ENCODE results near the gene INSIG2. TPM values are rescaled to one million over a fixed set of nuclear protein-coding genes. Genes with fewer than 3 reads are reported as not detected.

The INSIG2 gene
- total RNA-seq, 1 experiment from 2014 or later = 10.7 TPM

DNA sequence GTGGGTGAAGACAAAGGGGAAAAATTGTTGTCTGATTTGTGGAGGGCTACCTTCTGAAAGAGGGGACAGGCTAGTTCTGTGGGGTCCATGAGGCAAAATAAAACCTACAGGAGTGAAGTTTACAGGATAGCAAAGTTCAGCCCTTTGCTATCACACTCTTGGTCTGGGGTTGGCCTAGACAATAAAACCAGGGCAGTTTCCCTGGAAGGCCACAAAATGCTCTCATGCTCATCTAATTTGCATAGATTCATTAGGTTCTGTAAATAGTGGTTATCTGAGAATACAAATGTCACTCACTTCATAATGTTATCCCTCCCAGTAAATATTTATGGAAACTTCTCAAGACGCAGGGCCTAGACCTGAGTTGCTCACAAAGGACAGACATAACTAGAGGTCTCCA, 63.6 kb downstream of the INSIG2 start:
- no peak overlapping the region for H3K27ac Mint-ChIP-seq
- no peaks in the 10 kb centered on the region for H3K9me3 Mint-ChIP-seq
- no peaks in the 10 kb centered on the region; the same call in none of the 2 replicates for H3K27me3 Mint-ChIP-seq (ENCODE audit: low read depth)
- ChIA-PET CTCF (no interaction called here), POLR2A (no interaction called here)
- H3K4me3 Mint-ChIP-seq = no peak overlapping the region
- no peaks in the 10 kb centered on the region for H3K36me3 Mint-ChIP-seq
- TF ChIP-seq, protein P1, sequence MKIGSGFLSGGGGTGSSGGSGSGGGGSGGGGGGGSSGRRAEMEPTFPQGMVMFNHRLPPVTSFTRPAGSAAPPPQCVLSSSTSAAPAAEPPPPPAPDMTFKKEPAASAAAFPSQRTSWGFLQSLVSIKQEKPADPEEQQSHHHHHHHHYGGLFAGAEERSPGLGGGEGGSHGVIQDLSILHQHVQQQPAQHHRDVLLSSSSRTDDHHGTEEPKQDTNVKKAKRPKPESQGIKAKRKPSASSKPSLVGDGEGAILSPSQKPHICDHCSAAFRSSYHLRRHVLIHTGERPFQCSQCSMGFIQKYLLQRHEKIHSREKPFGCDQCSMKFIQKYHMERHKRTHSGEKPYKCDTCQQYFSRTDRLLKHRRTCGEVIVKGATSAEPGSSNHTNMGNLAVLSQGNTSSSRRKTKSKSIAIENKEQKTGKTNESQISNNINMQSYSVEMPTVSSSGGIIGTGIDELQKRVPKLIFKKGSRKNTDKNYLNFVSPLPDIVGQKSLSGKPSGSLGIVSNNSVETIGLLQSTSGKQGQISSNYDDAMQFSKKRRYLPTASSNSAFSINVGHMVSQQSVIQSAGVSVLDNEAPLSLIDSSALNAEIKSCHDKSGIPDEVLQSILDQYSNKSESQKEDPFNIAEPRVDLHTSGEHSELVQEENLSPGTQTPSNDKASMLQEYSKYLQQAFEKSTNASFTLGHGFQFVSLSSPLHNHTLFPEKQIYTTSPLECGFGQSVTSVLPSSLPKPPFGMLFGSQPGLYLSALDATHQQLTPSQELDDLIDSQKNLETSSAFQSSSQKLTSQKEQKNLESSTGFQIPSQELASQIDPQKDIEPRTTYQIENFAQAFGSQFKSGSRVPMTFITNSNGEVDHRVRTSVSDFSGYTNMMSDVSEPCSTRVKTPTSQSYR (CRISPR knock-in tag; IDR thresholded peaks at IDR 0.05) = no peak
- no peak for TF ChIP-seq ELF4 (CRISPR knock-in tag; IDR thresholded peaks at IDR 0.05; ENCODE audit: low read depth)
- no peak for TF ChIP-seq ZNF416 (CRISPR knock-in tag; IDR thresholded peaks at IDR 0.05)
- no peak for ATAC-seq
- DNase-seq (ENCODE audit: low spot score) = no peak
- no peaks in the 10 kb centered on the region for H3K4me1 Mint-ChIP-seq

DNA sequence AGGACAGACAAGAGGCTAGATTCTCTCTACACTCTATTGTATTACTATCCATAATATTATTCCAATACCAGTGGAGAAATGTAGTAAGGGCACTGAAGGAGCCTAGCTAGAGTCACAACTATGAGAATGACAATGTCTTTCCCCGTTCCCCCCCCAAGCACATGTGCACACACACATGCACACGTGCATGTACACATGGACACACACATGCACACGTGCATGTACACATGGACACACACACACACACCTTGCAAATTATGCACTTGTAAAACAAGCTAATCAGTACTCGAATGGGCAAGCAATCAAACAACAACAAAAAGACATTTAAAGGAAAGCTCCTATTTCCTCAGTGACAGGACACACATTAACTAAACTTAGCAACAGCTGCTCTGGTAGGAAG, 65.2 kb downstream of the INSIG2 start:
- H3K27ac Mint-ChIP-seq = no peak overlapping the region
- ChIA-PET CTCF (interaction anchor here (0.7 kb wide), 1 partner anchor 107 kb away, joined by 4 read pairs; no protein-coding TSS in a partner anchor), POLR2A (no interaction called here)
- TF ChIP-seq, protein P2, sequence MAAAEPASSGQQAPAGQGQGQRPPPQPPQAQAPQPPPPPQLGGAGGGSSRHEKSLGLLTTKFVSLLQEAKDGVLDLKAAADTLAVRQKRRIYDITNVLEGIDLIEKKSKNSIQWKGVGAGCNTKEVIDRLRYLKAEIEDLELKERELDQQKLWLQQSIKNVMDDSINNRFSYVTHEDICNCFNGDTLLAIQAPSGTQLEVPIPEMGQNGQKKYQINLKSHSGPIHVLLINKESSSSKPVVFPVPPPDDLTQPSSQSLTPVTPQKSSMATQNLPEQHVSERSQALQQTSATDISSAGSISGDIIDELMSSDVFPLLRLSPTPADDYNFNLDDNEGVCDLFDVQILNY (CRISPR knock-in tag; IDR thresholded peaks at IDR 0.05) = no peak
- TF ChIP-seq, protein P3, sequence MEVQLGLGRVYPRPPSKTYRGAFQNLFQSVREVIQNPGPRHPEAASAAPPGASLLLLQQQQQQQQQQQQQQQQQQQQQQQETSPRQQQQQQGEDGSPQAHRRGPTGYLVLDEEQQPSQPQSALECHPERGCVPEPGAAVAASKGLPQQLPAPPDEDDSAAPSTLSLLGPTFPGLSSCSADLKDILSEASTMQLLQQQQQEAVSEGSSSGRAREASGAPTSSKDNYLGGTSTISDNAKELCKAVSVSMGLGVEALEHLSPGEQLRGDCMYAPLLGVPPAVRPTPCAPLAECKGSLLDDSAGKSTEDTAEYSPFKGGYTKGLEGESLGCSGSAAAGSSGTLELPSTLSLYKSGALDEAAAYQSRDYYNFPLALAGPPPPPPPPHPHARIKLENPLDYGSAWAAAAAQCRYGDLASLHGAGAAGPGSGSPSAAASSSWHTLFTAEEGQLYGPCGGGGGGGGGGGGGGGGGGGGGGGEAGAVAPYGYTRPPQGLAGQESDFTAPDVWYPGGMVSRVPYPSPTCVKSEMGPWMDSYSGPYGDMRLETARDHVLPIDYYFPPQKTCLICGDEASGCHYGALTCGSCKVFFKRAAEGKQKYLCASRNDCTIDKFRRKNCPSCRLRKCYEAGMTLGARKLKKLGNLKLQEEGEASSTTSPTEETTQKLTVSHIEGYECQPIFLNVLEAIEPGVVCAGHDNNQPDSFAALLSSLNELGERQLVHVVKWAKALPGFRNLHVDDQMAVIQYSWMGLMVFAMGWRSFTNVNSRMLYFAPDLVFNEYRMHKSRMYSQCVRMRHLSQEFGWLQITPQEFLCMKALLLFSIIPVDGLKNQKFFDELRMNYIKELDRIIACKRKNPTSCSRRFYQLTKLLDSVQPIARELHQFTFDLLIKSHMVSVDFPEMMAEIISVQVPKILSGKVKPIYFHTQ (CRISPR knock-in tag; IDR thresholded peaks at IDR 0.05) = no peak
- TF ChIP-seq ZNF423 (CRISPR knock-in tag; IDR thresholded peaks at IDR 0.05) (no peak), FOXP1 (CRISPR knock-in tag; IDR thresholded peaks at IDR 0.05; ENCODE audit: borderline replicate concordance) (no peak), TCF7 (CRISPR knock-in tag; IDR thresholded peaks at IDR 0.05; ENCODE audit: low read depth) (no peak), ATF1 (CRISPR knock-in tag; IDR thresholded peaks at IDR 0.05) (no peak), ZNF317 (CRISPR knock-in tag; IDR thresholded peaks at IDR 0.05; ENCODE audit: borderline replicate concordance, low read depth) (no peak), NFATC4 (CRISPR knock-in tag; IDR thresholded peaks at IDR 0.05) (no peak)
- TF ChIP-seq, protein P4, sequence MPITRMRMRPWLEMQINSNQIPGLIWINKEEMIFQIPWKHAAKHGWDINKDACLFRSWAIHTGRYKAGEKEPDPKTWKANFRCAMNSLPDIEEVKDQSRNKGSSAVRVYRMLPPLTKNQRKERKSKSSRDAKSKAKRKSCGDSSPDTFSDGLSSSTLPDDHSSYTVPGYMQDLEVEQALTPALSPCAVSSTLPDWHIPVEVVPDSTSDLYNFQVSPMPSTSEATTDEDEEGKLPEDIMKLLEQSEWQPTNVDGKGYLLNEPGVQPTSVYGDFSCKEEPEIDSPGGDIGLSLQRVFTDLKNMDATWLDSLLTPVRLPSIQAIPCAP (CRISPR knock-in tag; IDR thresholded peaks at IDR 0.05) = no peak
- TF ChIP-seq, protein P5, sequence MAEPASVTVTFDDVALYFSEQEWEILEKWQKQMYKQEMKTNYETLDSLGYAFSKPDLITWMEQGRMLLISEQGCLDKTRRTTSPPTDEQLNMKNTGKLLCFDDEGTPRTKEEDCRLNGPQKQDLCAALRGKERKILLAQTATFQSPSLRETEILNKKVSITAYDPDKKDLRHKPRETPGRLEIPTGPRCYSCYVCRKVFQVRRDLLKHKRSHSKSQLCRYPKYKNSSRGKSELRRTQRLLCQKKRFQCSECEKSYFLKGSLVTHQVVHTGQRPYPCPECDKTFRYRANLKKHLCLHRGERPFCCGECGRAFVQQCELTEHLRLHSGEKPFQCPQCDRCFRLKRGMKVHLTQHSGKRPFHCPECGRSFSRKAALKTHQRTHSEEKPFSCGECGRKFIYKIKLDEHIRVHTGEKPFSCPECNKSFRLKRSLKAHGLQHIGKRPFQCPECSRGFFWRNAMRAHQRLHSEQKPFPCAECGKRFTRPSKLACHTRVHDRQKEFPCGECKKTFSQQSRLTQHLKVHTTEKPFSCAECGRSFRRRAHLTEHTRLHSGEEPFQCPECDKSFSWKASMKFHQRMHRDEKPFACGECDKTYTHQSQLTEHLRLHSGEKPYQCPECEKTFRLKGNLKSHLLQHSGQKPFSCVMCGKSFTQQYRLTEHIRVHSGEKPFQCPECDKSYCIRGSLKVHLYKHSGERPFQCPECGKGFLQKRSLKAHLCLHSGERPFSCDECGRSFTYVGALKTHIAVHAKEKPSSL (CRISPR knock-in tag; conservative IDR thresholded peaks at IDR 0.05) = no peak
- TF ChIP-seq, protein P6, sequence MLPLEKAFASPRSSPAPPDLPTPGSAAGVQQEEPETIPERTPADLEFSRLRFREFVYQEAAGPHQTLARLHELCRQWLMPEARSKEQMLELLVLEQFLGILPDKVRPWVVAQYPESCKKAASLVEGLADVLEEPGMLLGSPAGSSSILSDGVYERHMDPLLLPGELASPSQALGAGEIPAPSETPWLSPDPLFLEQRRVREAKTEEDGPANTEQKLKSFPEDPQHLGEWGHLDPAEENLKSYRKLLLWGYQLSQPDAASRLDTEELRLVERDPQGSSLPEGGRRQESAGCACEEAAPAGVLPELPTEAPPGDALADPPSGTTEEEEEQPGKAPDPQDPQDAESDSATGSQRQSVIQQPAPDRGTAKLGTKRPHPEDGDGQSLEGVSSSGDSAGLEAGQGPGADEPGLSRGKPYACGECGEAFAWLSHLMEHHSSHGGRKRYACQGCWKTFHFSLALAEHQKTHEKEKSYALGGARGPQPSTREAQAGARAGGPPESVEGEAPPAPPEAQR (CRISPR knock-in tag; IDR thresholded peaks at IDR 0.05) = no peak
- TF ChIP-seq, protein P7, sequence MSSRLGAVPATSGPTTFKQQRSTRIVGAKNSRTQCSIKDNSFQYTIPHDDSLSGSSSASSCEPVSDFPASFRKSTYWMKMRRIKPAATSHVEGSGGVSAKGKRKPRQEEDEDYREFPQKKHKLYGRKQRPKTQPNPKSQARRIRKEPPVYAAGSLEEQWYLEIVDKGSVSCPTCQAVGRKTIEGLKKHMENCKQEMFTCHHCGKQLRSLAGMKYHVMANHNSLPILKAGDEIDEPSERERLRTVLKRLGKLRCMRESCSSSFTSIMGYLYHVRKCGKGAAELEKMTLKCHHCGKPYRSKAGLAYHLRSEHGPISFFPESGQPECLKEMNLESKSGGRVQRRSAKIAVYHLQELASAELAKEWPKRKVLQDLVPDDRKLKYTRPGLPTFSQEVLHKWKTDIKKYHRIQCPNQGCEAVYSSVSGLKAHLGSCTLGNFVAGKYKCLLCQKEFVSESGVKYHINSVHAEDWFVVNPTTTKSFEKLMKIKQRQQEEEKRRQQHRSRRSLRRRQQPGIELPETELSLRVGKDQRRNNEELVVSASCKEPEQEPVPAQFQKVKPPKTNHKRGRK (CRISPR knock-in tag; IDR thresholded peaks at IDR 0.05; ENCODE audit: borderline replicate concordance) = no peak
- TF ChIP-seq, protein P8, sequence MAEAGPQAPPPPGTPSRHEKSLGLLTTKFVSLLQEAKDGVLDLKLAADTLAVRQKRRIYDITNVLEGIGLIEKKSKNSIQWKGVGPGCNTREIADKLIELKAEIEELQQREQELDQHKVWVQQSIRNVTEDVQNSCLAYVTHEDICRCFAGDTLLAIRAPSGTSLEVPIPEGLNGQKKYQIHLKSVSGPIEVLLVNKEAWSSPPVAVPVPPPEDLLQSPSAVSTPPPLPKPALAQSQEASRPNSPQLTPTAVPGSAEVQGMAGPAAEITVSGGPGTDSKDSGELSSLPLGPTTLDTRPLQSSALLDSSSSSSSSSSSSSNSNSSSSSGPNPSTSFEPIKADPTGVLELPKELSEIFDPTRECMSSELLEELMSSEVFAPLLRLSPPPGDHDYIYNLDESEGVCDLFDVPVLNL (CRISPR knock-in tag; IDR thresholded peaks at IDR 0.05; ENCODE audit: borderline replicate concordance, low read depth) = no peak
- TF ChIP-seq, protein P9, sequence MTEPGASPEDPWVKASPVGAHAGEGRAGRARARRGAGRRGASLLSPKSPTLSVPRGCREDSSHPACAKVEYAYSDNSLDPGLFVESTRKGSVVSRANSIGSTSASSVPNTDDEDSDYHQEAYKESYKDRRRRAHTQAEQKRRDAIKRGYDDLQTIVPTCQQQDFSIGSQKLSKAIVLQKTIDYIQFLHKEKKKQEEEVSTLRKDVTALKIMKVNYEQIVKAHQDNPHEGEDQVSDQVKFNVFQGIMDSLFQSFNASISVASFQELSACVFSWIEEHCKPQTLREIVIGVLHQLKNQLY (CRISPR knock-in tag; IDR thresholded peaks at IDR 0.05) = no peak
- TF ChIP-seq, protein P10, sequence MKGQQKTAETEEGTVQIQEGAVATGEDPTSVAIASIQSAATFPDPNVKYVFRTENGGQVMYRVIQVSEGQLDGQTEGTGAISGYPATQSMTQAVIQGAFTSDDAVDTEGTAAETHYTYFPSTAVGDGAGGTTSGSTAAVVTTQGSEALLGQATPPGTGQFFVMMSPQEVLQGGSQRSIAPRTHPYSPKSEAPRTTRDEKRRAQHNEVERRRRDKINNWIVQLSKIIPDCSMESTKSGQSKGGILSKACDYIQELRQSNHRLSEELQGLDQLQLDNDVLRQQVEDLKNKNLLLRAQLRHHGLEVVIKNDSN (CRISPR knock-in tag; IDR thresholded peaks at IDR 0.05) = no peak

More for the DNA sequence above, 65.2 kb downstream of the INSIG2 start:
- ATAC-seq = no peak
- no peaks in the 10 kb centered on the region for H3K36me3 Mint-ChIP-seq
- H3K9me3 Mint-ChIP-seq = no peaks in the 10 kb centered on the region
- no peak overlapping the region for H3K4me3 Mint-ChIP-seq
- no peaks in the 10 kb centered on the region for H3K4me1 Mint-ChIP-seq
- no peak for DNase-seq (ENCODE audit: low spot score)
- H3K27me3 Mint-ChIP-seq (ENCODE audit: low read depth) = no peaks in the 10 kb centered on the region; the same call in none of the 2 replicates

Measured in WTC11 (cell line).